HG02981 (cell line): ENCODE measurements around the gene UBQLN4.
A peak's percentile ranks its signal among the peaks of the same experiment; 100 is the strongest.
"Not testable (repeated sequence)": the region's sequence is repeated elsewhere in the genome, so short reads cannot be mapped to it uniquely, and the experiment has no call there.

ENCODE experiments used
- ATAC-seq: cut with Tn5 transposase; IDR thresholded peaks from one replicate; pipeline ENCODE4 v1.9.1; 2021; ENCODE audit warnings: mild to moderate bottlenecking, moderate library complexity; ENCODE audit not compliant: unreplicated experiment

Gene UBQLN4

GRCh38 chr1:156062189-156062588, 8.6 kb upstream of the UBQLN4 start:
- no peak for ATAC-seq

GRCh38 chr1:156060937-156061636, 7.5 kb upstream of the UBQLN4 start, which contains the start of gene RAB25:
Gene RAB25, plus strand, starts transcription at chr1:156061160. Its CDS starts 241 bp downstream, at chr1:156061401.
- ATAC-seq, result no peak

DNA sequence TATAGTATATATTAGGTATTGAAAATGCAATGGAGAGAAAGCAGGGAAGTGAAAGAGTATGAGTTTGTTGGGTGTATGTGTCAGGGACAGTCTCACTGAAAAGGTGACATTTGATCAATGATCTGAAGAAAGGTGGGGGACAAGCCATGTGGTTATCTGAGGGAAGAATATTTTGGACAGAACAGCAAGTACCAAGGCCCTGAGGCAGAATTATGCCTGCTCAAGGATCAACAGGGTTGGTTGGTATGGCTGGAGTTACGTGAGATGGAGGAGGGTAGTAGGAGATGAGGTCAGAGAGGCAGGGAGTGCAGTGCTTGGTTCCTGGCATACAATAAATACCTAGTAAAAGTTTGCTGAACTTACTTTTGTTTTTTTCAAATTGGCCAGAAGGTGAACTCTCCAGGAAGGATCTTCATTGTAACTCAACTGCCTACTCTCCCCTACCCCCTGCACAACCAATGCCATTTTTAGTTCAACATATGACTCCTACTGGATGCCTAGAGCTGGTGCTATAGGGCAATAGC, 2.8 kb upstream of the UBQLN4 start:
- no peak for ATAC-seq

- no peak for ATAC-seq
Measured at GRCh38 chr1:156055281-156056048, 1.9 kb upstream of the UBQLN4 start.

DNA sequence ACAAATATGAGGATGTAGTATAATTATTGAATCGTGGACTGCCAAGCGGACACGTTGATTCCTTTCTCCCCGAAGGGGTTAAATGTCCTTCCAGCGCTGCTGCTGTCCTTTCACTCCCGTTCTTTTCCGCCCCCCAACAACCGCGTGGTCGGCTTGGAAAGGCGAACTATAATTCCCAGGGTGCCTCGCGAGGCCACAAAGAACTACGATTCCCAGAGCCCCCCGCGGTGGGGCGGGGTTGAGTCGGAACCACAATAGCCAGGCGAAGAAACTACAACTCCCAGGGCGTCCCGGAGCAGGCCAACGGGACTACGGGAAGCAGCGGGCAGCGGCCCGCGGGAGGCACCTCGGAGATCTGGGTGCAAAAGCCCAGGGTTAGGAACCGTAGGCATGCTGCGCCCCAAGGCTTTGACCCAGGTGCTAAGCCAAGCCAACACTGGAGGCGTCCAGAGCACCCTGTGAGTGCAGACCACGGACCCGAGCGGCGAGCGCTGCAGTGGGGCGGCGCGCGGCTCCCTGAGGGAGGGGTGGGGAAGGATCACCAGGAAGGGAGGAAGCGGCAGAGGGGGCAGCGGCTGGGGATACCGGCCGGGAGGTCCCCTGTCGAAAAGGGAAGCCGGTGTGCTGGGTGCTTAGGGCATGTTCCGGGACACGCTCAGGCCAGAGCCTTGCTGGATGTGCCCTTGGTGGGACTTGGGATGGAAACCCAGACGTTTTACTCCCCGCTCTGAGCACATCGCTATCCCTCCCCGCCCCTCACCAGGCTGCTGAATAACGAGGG, 1.1 kb upstream of the UBQLN4 start, which contains the start of gene LAMTOR2:
LAMTOR2 (plus strand) TSS at position 283 of the 781 bp plus-strand sequence; CDS start at position 391, 108 bp downstream.
- ATAC-seq, result peak; percentile 61

DNA sequence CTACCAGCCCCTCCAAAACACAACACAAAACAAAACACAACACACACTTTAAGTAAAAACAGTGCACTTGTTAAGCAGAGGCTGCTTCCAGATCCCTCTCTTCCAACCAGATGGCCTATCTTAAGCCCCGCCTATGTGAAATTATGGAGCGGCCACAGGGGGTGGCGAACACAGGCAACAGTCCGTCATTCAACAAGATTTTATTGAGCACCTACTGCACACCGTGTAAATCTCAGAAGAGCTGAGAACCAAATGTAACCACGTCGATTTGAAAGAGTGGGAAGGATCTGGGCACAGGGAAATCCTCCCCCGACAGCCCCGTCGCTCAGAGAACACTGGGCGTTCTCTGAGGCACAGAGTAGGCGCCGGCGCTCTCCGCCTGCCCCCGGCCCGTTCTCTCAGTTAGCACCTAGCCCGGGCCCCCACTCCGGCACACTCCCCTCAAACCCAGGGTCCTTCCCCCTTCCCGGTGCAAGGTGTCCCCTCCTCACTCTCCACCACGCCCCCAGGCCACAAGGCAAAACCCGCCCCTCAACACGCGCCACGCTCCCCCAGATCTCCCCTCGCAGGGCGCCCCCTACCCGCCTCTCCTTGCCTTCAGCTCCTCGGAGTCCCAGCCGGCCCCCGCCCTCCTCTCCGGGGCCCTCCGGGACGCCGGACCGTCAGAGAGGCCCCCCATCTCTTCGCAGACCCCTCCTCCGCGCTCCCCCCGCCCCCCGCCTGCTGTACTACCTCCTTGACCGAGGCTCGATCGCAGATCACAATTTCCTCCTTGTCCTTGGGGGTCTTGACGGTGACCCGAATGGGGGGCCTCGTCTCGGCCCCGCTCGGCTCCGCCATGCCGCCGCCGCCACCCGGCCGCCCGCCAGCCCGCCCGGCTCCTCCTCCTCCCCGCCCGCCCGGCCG, 483 bp downstream of the UBQLN4 start:
- no peak for ATAC-seq

- no peak for ATAC-seq
Measured at GRCh38 chr1:156051011-156051725, 2.4 kb downstream of the UBQLN4 start.

- ATAC-seq, result no peak
Measured at GRCh38 chr1:156050376-156050775, 3.2 kb downstream of the UBQLN4 start.

DNA sequence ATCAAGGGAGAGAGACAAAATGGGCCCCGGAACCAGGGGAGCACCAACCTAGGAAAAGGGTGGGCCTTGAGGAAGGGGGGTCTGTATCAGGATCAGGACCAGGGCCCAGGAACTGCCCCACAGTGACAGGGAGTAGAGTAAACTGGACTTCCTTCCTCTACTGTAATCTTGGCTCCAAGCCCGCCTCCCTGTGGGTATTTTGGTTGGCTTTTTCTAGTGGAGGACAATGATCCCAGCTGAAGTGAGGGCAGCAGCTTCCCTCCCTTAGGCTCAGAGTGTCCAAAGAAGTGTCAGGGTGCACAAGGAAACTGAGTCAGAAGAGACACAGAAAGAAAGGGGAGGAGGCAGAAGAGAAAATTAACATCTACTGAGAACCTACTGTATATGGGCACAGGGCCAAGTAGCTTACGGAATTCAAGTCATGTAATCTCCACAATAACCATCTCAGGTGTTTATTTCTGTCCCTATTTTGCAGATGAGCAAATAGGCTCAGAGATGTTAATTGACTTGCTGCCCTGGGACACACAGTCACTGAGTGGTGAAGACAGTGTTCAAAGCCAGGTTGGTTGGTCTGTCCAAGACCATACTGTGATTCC, 4.8 kb downstream of the UBQLN4 start:
- ATAC-seq, result no peak

DNA sequence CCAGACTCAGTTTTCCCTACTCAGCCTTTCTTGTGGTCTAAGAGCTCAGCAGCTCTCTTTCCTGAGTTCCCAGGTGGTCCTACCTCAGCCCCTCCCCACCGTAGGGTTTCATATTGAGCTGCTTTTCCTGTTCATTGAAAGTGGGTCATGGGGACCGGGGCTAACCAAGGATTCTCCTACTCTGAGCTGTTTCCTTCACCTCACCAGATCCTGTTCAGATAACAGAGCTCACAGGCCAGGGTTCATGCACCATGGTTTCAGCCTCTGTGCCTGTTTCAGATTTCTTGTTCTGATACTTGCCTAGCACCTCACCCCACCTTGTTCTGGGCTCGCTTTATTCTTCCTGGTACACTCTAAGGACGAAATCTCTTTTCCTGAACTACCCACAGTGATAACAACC, 8.5 kb downstream of the UBQLN4 start:
- no peak for ATAC-seq

- ATAC-seq, result no peak
Measured at GRCh38 chr1:156042828-156043227, 10.8 kb downstream of the UBQLN4 start.

DNA sequence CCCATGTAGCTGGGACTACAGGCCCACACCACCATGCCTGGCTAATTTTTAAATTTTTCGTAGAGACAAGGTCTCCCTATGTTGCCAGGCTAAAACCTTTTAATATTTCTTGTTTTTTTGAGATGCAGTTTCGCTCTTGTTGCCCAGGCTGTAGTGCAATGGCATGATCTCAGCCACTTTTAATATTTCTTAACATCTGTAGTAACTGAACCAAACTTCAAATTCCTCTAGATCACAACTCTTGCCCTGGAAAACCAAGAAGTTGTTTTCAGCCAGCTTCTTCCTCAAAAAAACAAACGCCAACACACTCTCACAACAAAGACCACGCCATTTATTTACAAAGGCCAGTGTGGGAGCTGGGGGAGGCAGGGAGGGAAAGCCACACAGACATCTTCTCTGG, 18.6 kb downstream of the UBQLN4 start:
- ATAC-seq, result not testable (repeated sequence)

DNA sequence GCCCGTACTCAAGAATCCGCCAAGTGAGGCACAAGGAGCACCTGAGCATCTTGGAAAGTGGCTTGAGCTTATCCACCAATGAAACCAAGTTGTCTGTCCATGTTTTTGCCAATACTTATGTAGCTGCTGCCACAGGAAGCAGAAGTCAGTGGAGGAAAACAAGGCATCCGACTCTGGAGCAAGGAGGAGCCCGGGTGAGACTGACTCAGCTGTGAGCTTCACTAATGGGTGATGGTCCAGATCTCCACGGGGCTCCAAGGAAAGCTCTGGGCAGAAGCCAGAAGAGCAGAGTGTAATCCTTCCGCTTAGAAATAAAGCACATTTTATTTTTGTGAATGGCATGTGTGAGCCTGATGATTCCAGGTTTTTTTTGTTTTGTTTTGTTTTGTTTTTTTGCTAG, 20.6 kb downstream of the UBQLN4 start:
- no peak for ATAC-seq

DNA sequence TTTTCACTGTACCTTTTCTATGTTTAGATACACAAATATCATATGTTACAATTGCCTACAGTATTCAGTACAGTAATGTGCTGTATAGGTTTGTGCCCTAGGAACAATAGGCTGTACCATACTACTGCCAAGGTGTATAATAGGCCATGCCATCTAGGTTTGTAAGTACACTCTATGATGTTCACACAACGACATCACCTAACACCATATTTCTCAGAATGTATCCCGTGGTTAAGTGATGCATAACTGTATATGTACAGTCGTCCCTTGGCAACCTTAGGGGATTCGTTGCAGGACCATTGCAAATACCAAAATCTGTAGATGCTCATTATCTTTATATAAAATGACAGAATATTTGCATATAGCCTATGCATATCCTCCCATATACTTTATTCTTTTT, 27.0 kb downstream of the UBQLN4 start:
- ATAC-seq, result no peak

- ATAC-seq, result no peak
Measured at GRCh38 chr1:156025876-156026275, 27.7 kb downstream of the UBQLN4 start.

DNA sequence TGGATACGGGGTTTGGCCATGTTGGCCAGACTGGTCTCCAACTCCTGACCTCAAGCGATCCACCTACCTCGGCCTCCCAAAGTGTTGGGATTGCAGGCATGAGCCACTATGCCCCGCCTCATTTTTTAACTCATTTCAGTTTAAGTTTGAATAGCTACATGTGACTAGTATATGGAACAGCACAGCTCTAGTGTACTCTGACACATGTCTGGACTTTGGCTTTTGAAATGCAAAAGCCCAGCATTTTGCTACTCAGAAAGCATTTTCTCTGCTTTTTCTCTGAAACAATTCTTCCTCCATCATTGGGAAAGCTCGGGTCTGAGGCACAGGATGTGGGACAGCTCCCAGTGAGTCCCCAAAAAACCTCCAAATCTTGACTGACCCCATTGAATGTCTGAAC, 28.8 kb downstream of the UBQLN4 start:
- ATAC-seq, result no peak

GRCh38 chr1:156021954-156022353, 31.6 kb downstream of the UBQLN4 start:
- no peak for ATAC-seq

DNA sequence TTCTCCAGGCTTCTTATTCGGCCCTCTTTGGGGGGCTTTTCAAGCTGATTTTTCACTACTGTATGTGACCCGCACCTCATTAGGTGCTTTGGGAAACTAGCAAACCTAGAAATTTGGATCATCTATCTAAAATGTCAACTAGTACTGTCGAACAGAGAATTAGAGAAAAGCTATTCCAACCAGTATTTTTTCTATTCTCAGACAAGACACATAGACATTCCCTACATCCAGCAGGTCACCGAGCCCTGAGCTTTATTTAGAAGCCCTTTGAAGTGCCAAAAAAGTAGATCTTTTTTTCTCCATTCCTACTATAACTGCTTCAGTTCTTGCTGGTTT, 32.5 kb downstream of the UBQLN4 start:
- no peak for ATAC-seq
